Fibroblast of lung (primary cell): ENCODE data around the gene CTDNEP1. TPM values are rescaled to one million over a fixed set of nuclear protein-coding genes. Genes with fewer than 3 reads are reported as not detected.

Experiments
- DNase-seq, 2 donors: peaks; one replicate each; pipeline versions ENCODE4 v3.0.0 to v3.0.0-alpha.2; 2010; ENCODE audit warnings: low read depth in 2 of 2
- H2AFZ ChIP-seq: 2 replicates; pipeline ENCODE4 v1.5.1; 2012; ENCODE audit warnings: low read length, control low read depth, inconsistent platforms
- H3K27ac ChIP-seq: 2 replicates; pipeline ENCODE4 v1.5.1; 2011; ENCODE audit warnings: low read length, control low read depth; ENCODE audit not compliant: insufficient read depth
- H3K27me3 ChIP-seq: 2 replicates; pipeline ENCODE4 v1.5.1; 2011; ENCODE audit warnings: mild to moderate bottlenecking, low read length; ENCODE audit not compliant: control insufficient read depth, insufficient read depth
- H3K36me3 ChIP-seq: 2 replicates; pipeline ENCODE4 v1.5.1; 2011; ENCODE audit warnings: low read length; ENCODE audit not compliant: control insufficient read depth, insufficient read depth
- H3K4me1 ChIP-seq: 2 replicates; pipeline ENCODE4 v1.5.1; 2011; ENCODE audit warnings: low read length; ENCODE audit not compliant: control insufficient read depth, insufficient read depth; ENCODE audit errors: extremely low read depth
- H3K4me2 ChIP-seq: 2 replicates; pipeline ENCODE4 v1.5.1; 2011; ENCODE audit warnings: low read length, control low read depth; ENCODE audit not compliant: insufficient read depth; ENCODE audit errors: extremely low read depth
- H3K4me3 ChIP-seq, 4 experiments: fragments of 200-600 bp in 1 of 4; sonication (generic) in 1 of 4; replicated peaks in 1 of 4; 2 replicates each; pipeline ENCODE4 v1.5.1; 2011 to 2016; ENCODE audit warnings: low read length in 4 of 4, low read depth in 3 of 4, mild to moderate bottlenecking in 3 of 4, control low read depth in 2 of 4, inconsistent platforms in 1 of 4, mixed read lengths in 1 of 4; ENCODE audit not compliant: insufficient read depth in 1 of 4; ENCODE audit errors: control extremely low read depth in 1 of 4
- H3K79me2 ChIP-seq: 2 replicates; pipeline ENCODE4 v1.5.1; 2012; ENCODE audit warnings: mild to moderate bottlenecking, low read length, inconsistent platforms; ENCODE audit not compliant: control insufficient read depth, insufficient read depth
- H3K9ac ChIP-seq: 2 replicates; pipeline ENCODE4 v1.5.1; 2011; ENCODE audit warnings: mild to moderate bottlenecking, low read length, control low read depth; ENCODE audit not compliant: insufficient read depth
- H3K9me3 ChIP-seq: 2 replicates; pipeline ENCODE4 v1.5.1; 2012; ENCODE audit warnings: low read depth, low read length; ENCODE audit not compliant: control insufficient read depth, insufficient read depth
- H4K20me1 ChIP-seq: 2 replicates; pipeline ENCODE4 v1.5.1; 2011; ENCODE audit warnings: low read length; ENCODE audit not compliant: control insufficient read depth, insufficient read depth; ENCODE audit errors: extremely low read depth
- CTCF ChIP-seq, 2 donors: IDR thresholded peaks in 1 of 2; conservative IDR thresholded peaks in 1 of 2; 1 replicate in 1 of 2; 2 replicates in 1 of 2; pipeline ENCODE4 v1.5.1; 2011 to 2012; ENCODE audit warnings: low read length in 2 of 2, control low read depth in 1 of 2, inconsistent platforms in 1 of 2, low read depth in 1 of 2, mild to moderate bottlenecking in 1 of 2
- EZH2 ChIP-seq: IDR thresholded peaks from 2 replicates; pipeline ENCODE4 v1.5.1; 2012; ENCODE audit warnings: low read length, control low read depth, mild to moderate bottlenecking; ENCODE audit errors: missing control alignments
- polyA plus RNA-seq, 2 donors: library from polyadenylated mRNA; depleted of rRNA in 1 of 2; stranded (reverse) in 1 of 2; unstranded in 1 of 2; fragments of >200 nt; gene quantifications; 2 replicates each; pipeline ENCODE4 v1.2.1, GENCODE V29; 2011 to 2012; ENCODE audit warnings: missing spikeins in 1 of 2
- total RNA-seq: library from RNA; depleted of rRNA; stranded (reverse); fragments of >200 nt; gene quantifications from 2 replicates; pipeline ENCODE4 v1.2.1, GENCODE V29; 2014

Gene CTDNEP1
- total and polyA plus RNA-seq, 2 donors (not counting 1 experiment from before 2014, with no cell fraction given), result 40.5 to 134 TPM

DNA sequence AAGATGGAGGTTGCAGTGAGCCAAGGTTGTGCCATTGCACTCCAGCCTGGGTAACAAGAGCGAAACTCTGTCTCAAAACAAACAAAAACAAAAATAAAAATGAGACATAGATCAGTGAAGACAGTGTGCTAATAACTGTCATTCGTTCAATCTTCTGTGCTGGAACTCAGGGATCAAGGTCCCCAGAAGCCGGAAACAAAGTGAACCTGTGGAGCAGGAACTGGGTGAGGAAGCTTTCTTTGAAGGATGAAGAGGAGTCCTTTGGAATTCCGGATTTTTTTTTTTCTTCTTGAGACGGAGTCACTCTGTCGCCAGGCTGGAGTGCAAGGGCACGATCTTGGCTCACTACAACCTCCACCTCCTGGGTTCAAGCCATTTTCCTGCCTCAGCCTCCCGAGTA lies 27.9 kb upstream of the CTDNEP1 start:
- H3K27ac ChIP-seq, result no peak overlapping the region
- H3K79me2 ChIP-seq, result no peaks in the 10 kb centered on the region
- TF ChIP-seq CTCF (conservative IDR thresholded peaks at IDR 0.05 in 1 of 2, IDR thresholded peaks at IDR 0.05 in 1 of 2; ENCODE audit: low read depth in 1 of 2, low read length in 2 of 2) (no peak), EZH2 (no peak)
- H3K4me1 ChIP-seq, result peaks cover 8% of the 10 kb centered on the region
- no peaks in the 10 kb centered on the region for H4K20me1 ChIP-seq
- no peak overlapping the region for H2AFZ ChIP-seq
- H3K36me3 ChIP-seq, result no peaks in the 10 kb centered on the region
- no peak overlapping the region for H3K4me2 ChIP-seq
- no peak overlapping the region for H3K9ac ChIP-seq
- peaks cover 19% of the 10 kb centered on the region for H3K27me3 ChIP-seq
- H3K4me3 ChIP-seq, result no peak overlapping the region
- no peaks in the 10 kb centered on the region for H3K9me3 ChIP-seq
- no peak for DNase-seq

DNA sequence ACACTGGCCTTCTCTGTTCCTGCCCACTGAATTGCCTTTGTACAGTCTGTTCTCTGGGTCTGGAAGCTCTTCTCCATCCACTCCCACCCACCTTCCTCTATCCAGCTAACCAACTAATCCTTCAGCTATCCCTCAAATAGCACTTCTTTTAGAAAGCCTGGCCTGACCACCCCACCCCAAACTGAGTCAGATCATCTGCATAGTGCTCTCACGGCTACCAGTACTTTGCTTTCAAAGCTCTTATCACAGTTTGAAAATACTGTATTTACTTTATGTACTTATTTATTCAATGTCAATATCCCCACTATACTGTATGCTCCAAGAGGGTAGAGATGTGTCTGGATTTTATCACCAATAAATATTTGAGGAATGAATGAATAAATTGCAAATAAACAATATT lies 15.2 kb upstream of the CTDNEP1 start:
- no peak overlapping the region for H2AFZ ChIP-seq
- H3K27ac ChIP-seq, result no peak overlapping the region
- no peaks in the 10 kb centered on the region for H4K20me1 ChIP-seq
- H3K36me3 ChIP-seq, result no peaks in the 10 kb centered on the region
- no peak overlapping the region for H3K4me2 ChIP-seq
- H3K9me3 ChIP-seq, result no peaks in the 10 kb centered on the region
- no peaks in the 10 kb centered on the region for H3K79me2 ChIP-seq
- H3K27me3 ChIP-seq, result no peaks in the 10 kb centered on the region
- TF ChIP-seq EZH2 (no peak), CTCF (conservative IDR thresholded peaks at IDR 0.05 in 1 of 2, IDR thresholded peaks at IDR 0.05 in 1 of 2; ENCODE audit: low read depth in 1 of 2, low read length in 2 of 2) (no peak)
- H3K4me3 ChIP-seq, result no peak overlapping the region
- H3K9ac ChIP-seq, result no peak overlapping the region
- peak in 1 of 2 donors; percentile 11 for DNase-seq
- peaks cover 3% of the 10 kb centered on the region for H3K4me1 ChIP-seq

- no peak overlapping the region for H2AFZ ChIP-seq
These were observed 12.2 kb upstream of the CTDNEP1 start for GRCh38 chr17:7263801-7264078.

More at GRCh38 chr17:7263801-7264078, 12.2 kb upstream of the CTDNEP1 start:
- no peaks in the 10 kb centered on the region for H3K79me2 ChIP-seq
- H3K9ac ChIP-seq, result no peak overlapping the region
- H3K4me2 ChIP-seq, result no peak overlapping the region
- peaks cover 3% of the 10 kb centered on the region for H3K4me1 ChIP-seq
- no peaks in the 10 kb centered on the region for H3K27me3 ChIP-seq
- no peak overlapping the region for H3K4me3 ChIP-seq
- H3K36me3 ChIP-seq, result no peaks in the 10 kb centered on the region
- no peaks in the 10 kb centered on the region for H3K9me3 ChIP-seq
- no peak overlapping the region for H3K27ac ChIP-seq
- no peaks in the 10 kb centered on the region for H4K20me1 ChIP-seq
- no peak for TF ChIP-seq CTCF (conservative IDR thresholded peaks at IDR 0.05 in 1 of 2, IDR thresholded peaks at IDR 0.05 in 1 of 2; ENCODE audit: low read depth in 1 of 2, low read length in 2 of 2)
- TF ChIP-seq EZH2, result no peak
- DNase-seq, result no peak
